ENCODE measurements around the gene SH3PXD2A.
A peak's percentile ranks its signal among the peaks of the same experiment; 100 is the strongest.

Gene SH3PXD2A

DNA sequence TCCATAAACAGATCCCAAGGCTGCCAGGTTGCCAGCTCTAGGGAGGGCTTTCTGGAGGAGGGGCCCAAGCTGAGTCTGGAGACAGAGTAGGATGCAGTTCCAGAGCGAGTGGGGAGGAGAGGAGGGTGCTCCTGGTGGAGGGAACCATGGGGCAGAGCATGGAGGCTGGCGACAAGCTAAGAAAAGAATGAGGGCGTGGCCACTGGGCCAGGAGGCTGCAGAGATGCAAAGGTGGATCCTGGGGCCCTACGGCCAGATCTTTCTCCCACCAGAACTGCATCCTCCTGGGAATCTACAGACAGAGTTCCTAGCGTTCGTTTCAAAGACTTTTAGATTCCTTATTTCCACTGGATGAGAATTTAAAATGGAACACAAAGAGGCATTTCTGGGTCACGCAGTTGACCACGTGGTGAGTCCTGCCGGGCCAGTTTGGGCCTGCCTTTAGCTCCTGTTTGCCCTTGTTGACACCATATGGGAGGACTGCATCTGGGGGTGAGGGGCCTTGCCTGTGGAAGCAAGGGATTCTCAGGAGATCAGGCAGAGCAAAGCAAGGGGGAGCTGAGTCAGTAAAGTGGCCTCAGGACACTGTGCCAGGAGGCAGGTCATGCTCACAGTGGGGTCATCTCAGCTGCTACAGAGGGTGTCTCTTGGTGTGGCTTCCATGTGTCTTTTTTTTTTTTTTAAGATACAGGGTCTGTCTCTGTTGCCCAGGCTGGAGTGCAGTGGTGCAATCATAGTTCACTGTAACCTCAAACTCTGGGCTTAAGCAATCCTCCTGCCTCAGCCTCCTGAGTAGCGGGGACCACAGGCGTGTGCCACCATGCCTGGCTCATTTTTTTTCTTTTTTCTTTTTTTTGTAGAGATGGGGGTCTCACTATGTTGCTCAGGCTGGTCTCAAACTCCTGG is 137.8 kb downstream of the SH3PXD2A start:
- no peak for DNase-seq

- DNase-seq, result no peak
Observed at GRCh38 chr10:103716206-103717160, 138.9 kb downstream of the SH3PXD2A start.

GRCh38 chr10:103715430-103715829 is 139.9 kb downstream of the SH3PXD2A start:
- DNase-seq, result no peak

- no peak for DNase-seq
Observed at GRCh38 chr10:103714232-103714891, 141.0 kb downstream of the SH3PXD2A start.

DNA sequence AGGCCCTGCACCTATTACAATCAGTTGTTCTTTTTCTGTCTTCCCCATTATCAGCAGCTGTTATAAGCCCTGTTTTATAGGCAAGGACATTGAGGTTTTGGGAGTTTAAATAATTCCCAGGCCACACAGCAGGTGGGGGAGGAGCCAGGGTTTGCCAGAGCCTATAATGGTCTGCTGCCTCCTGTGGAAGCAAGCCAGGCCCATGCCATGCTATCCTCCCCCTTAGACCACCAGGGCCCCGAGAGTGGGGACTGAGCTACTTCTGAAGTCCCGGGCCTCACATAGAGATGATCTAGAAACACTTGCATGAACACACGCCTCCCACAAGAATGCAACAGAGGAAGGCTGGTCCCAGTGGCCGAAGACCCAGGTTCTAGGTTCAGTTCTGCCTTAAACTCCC is 141.7 kb downstream of the SH3PXD2A start:
- no peak for DNase-seq

DNA sequence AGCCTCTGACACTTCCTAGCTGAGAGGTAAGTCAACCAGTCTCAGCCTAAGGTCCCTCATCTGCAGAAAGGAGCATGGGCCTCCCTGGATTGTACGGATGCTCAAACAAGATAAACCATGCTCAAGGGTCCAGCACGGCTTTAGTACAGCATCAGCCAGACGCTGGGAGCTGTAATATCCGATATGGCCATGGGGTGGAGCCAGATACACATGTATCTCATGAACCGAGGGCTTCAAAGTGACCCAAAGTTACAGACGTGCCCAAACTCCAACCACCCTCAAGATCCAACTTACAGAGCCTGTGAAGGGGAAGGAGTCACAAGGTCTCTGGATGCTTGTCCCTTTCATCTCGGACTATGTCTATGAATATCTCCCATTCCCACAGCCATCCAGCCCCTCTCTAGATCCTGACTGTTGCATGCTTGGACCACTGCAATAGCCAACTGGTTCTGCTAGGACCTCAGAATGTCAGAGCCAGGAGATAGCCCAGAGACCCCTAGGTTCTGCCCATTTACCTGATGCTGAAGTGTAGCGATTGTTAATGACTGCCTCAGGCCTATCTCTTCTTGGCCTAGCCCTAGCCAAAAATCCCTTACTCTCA is 142.4 kb downstream of the SH3PXD2A start:
- DNase-seq, result peak; percentile 12

GRCh38 chr10:103712146-103712545 is 143.2 kb downstream of the SH3PXD2A start:
- no peak for DNase-seq

GRCh38 chr10:103711351-103711994 is 143.9 kb downstream of the SH3PXD2A start:
- no peak for DNase-seq

- no peak for DNase-seq
Observed at GRCh38 chr10:103710490-103710889, 144.9 kb downstream of the SH3PXD2A start.

DNA sequence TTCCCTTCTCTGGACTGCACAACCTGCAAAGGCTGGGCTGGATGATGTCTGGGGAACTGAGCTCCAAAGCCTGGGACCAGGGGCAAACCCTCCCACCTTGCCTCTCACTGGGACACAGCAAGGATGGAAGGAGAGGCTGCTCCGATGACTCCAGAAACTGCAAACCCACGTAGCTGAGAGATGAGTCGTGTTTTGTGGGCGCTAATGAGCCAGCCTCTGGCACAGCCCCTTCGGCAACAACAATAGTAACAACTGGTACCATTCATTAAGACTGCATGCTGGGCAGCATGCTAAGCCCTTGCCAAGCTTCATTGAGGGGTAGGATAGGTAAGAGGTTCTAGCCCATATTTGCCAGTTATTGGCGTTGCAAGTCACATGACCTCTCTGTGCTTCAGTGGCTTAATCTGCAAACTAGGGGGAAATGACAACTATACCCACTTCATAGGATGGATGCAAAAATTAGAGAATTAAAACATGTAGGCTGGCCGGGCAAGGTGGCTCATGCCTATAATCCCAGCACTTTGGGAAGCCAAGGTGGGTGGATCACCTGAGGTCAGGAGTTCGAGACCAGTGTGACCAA is 145.9 kb downstream of the SH3PXD2A start:
- DNase-seq, result no peak

DNA sequence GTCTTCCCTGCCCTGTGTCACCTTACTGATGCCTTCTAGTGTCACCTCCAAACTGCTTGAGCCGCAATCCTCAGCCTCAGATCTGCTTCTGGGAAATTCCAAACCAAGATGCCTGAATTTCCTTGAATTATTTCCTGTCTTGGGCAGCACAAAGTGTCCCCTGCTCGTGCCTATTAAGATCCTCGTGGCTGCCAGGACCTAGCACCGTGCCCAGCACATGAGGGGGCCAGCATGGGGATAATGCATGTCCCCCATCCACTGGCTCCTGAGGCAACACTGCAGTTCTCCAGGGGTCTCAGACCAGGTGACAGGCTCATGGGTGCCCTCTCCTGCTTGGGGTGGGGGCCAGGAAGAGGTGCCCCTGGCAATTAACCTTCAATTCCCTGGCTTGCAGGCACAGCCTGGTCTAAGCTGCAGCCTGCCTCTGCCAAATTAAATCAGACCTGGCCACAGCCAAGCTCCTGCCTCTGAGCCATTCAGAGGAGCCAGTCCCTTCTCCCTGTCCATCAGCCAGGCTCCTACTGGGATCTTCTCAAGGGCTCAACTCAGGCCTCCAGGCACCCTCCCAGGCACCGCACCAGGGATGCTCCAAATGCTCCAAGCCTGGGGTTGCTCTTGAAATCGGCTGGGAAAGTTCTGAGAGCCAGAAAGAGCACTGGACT is 146.6 kb downstream of the SH3PXD2A start:
- DNase-seq, result no peak

- no peak for DNase-seq
Observed at GRCh38 chr10:103707956-103708626, 147.3 kb downstream of the SH3PXD2A start.

- DNase-seq, result no peak
Observed at GRCh38 chr10:103706762-103707161, 148.6 kb downstream of the SH3PXD2A start.

- no peak for DNase-seq
Observed at GRCh38 chr10:103706047-103706446, 149.3 kb downstream of the SH3PXD2A start.

GRCh38 chr10:103703941-103704919 is 151.1 kb downstream of the SH3PXD2A start:
- DNase-seq, result no peak

- no peak for DNase-seq
Observed at GRCh38 chr10:103701380-103702222, 153.8 kb downstream of the SH3PXD2A start.

DNA sequence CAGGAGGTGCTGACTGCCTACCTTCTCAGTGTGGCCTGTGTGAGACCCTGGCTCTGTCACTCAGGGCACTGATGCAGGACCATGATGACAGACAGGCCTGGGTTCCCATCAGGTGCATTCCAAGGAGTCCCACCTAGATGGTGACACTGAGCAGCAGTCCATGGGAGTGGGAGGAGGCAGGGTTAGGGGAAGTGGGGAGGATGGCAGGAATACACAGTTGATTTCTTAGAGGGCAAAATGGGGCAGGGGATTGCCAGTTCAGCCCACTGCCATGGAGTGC is 155.0 kb downstream of the SH3PXD2A start:
- no peak for DNase-seq

DNA sequence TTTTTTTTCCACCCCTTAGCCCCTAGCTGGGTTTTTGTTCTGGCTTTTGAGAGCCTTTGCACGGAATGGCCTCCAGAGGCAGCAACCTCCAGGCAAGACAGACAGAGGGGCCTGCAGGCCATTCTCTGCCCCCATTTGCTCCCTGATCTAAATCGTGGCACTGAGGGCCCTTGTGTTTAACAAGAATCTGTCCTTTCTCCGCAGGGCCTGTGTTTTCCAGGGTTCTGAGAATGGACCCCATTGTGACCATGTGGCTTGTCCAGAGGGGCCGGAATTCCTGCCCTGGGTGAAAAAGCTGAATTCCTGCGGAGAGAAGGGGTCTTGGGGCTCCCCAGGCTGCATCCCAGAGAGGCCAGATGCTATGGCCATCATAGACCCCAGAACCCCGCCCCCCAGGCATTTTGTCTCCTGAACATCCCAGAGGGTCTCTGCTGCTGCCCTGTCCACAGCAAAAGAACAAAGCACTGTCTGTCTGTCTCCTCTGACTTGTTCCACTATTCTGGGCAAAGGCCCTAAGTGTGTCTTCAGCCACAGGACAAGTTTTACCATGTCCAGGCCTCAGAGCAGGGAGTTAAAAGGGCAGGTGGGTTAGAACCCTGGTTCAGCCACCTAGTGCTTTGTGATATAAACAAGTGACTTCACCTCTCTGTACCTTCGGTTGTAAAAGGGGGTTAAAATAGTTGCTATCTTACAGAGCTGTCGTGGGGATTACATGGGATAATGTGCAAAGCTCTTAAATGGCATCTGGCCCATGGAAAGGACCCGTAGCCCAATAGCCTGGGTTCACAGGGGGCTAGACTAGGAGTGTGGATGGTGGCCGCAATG is 155.6 kb downstream of the SH3PXD2A start:
- no peak for DNase-seq
